Left ventricle myocardium inferior (tissue), 1 donor: Measurements from ENCODE around the gene FGFR2. TPM values are rescaled to one million over a fixed set of nuclear protein-coding genes. Genes with fewer than 3 reads are reported as not detected.

Source experiments
- DNase-seq: peaks from one replicate; pipeline ENCODE4 v3.0.0-alpha.2; 2020
- H3K27ac ChIP-seq: fragments of 200-600 bp; replicated peaks from 2 replicates; pipeline ENCODE4 v1.8.0; 2021
- H3K27me3 ChIP-seq: fragments of 200-600 bp; 2 replicates; pipeline ENCODE4 v1.8.0; 2021; ENCODE audit warnings: low read depth
- H3K36me3 ChIP-seq: fragments of 200-600 bp; 2 replicates; pipeline ENCODE4 v1.8.0; 2021
- H3K4me1 ChIP-seq: fragments of 200-600 bp; 2 replicates; pipeline ENCODE4 v1.8.0; 2021
- H3K4me3 ChIP-seq: fragments of 200-600 bp; 2 replicates; pipeline ENCODE4 v1.8.0; 2021; ENCODE audit warnings: mild to moderate bottlenecking, moderate library complexity
- H3K9me3 ChIP-seq: fragments of 200-600 bp; replicated peaks from 2 replicates; pipeline ENCODE4 v1.8.0; 2021
- CTCF ChIP-seq: fragments of 200-600 bp; IDR thresholded peaks from 2 replicates; pipeline ENCODE4 v1.8.0; 2021; ENCODE audit warnings: antibody characterized with exemption, mild to moderate bottlenecking, borderline replicate concordance
- intact Hi-C: fragments of 100-400 bp; cut with micrococcal nuclease; formaldehyde crosslinking; loops from one replicate; pipeline ENCODE4 v1.11.0; 2022
- total RNA-seq: library from RNA; stranded (reverse); fragmentation: NEBNext Ultra II Directional; extraction: Animal tissue kit (Norgen Biotek cat#: 25700); gene quantifications from one replicate; pipeline ENCODE4 v1.2.1, GENCODE V29; 2021
- donor health status: DM: no; HTN: yes; CAD: no; lungs with severe emphysema.

FGFR2 gene
- total RNA-seq, 1 donor from 2014 or later = 0.36 TPM

DNA sequence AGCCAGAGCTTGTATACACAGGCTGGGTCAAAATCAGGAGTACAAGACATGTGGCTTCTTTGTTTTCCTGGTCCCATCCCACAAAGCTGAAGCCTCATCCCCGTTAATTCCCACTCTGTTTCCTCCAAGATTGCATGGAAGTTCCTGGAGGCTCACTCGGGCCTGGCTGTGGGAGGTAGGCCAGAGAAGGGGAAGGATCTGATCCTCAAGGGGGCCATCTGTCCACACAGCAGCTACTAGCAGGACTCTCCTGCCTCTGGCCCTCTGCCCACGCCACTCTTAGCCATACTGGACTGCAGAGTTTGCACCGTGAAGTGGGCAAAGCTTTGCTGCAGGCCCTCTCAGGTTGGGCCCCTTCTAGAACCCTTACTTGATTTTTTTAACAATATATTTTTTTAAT lies 160.6 kb downstream of the FGFR2 start:
- intact Hi-C loops = no loop called here
- no peaks in the 10 kb centered on the region for H3K36me3 ChIP-seq
- TF ChIP-seq CTCF = no peak
- H3K27ac ChIP-seq = no peak overlapping the region
- H3K27me3 ChIP-seq = no peaks in the 10 kb centered on the region
- H3K4me3 ChIP-seq = no peak overlapping the region
- DNase-seq = peak; percentile 18
- H3K9me3 ChIP-seq = no peaks in the 10 kb centered on the region
- H3K4me1 ChIP-seq = no peaks in the 10 kb centered on the region

- Histone ChIP-seq H3K27me3 (no peaks in the 10 kb centered on the region), H3K4me1 (no peaks in the 10 kb centered on the region), H3K9me3 (no peaks in the 10 kb centered on the region), H3K4me3 (no peak overlapping the region), H3K36me3 (no peaks in the 10 kb centered on the region), H3K27ac (no peak overlapping the region)
- TF ChIP-seq CTCF = no peak
- DNase-seq = no peak
- intact Hi-C loops = no loop called here
Observed at GRCh38 chr10:121436630-121437341, 161.5 kb downstream of the FGFR2 start.

DNA sequence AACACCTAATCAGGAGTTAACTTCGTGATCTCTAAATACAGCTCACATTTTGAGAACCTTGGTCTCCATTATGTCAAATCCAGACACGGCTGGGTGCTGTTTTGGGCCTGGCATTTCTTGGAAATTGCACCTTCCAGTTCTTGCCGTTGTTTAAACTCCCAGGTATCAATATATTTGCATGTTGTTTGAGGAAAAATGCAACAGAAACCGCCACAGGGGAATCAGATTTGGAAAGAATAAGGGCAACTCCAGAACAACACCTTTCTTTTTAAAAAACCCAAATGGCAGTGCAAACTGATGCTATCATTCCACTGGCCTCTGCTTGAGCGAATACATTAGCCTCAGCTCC lies 162.0 kb downstream of the FGFR2 start:
- no peak overlapping the region for H3K27ac ChIP-seq
- H3K9me3 ChIP-seq = no peaks in the 10 kb centered on the region
- no peaks in the 10 kb centered on the region for H3K4me1 ChIP-seq
- intact Hi-C loops = no loop called here
- no peaks in the 10 kb centered on the region for H3K27me3 ChIP-seq
- no peak for TF ChIP-seq CTCF
- no peak for DNase-seq
- no peak overlapping the region for H3K4me3 ChIP-seq
- no peaks in the 10 kb centered on the region for H3K36me3 ChIP-seq

- intact Hi-C loops = no loop called here
- no peaks in the 10 kb centered on the region for H3K27me3 ChIP-seq
- TF ChIP-seq CTCF = no peak
- no peak overlapping the region for H3K4me3 ChIP-seq
- H3K36me3 ChIP-seq = no peaks in the 10 kb centered on the region
- H3K9me3 ChIP-seq = no peaks in the 10 kb centered on the region
- no peak overlapping the region for H3K27ac ChIP-seq
- no peaks in the 10 kb centered on the region for H3K4me1 ChIP-seq
- no peak for DNase-seq
Observed at GRCh38 chr10:121435099-121435875, 163.0 kb downstream of the FGFR2 start.

DNA sequence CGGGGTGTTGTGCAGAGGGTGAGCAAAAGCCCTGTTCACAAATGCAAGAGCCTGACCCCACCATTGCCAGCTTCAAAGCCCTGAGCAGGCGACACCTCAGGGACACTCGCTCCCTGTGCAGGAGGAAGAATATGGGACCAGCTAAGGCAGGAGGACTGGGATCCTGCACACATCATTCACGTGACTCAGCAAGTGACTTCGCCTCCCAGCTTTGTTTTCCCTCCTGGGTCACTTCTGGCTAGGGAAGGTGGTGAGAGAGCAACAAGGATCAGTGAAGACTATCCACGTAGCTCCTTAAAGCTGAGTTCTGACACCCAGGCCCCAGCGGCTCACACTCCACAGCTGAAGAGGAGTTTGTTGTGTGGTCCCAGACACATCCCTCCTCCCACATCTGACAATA lies 164.3 kb downstream of the FGFR2 start:
- H3K4me1 ChIP-seq = no peaks in the 10 kb centered on the region
- no peak overlapping the region for H3K27ac ChIP-seq
- no peaks in the 10 kb centered on the region for H3K36me3 ChIP-seq
- H3K9me3 ChIP-seq = no peaks in the 10 kb centered on the region
- intact Hi-C loops = no loop called here
- H3K27me3 ChIP-seq = no peaks in the 10 kb centered on the region
- no peak for DNase-seq
- H3K4me3 ChIP-seq = no peak overlapping the region
- no peak for TF ChIP-seq CTCF
